Measurements from ENCODE around the gene PON3. TPM values are rescaled to one million over a fixed set of nuclear protein-coding genes. Genes with fewer than 3 reads are reported as not detected.

Gene PON3
- under 0.01 TPM in 1 of 2 replicates, not detected in the other for total RNA-seq

DNA sequence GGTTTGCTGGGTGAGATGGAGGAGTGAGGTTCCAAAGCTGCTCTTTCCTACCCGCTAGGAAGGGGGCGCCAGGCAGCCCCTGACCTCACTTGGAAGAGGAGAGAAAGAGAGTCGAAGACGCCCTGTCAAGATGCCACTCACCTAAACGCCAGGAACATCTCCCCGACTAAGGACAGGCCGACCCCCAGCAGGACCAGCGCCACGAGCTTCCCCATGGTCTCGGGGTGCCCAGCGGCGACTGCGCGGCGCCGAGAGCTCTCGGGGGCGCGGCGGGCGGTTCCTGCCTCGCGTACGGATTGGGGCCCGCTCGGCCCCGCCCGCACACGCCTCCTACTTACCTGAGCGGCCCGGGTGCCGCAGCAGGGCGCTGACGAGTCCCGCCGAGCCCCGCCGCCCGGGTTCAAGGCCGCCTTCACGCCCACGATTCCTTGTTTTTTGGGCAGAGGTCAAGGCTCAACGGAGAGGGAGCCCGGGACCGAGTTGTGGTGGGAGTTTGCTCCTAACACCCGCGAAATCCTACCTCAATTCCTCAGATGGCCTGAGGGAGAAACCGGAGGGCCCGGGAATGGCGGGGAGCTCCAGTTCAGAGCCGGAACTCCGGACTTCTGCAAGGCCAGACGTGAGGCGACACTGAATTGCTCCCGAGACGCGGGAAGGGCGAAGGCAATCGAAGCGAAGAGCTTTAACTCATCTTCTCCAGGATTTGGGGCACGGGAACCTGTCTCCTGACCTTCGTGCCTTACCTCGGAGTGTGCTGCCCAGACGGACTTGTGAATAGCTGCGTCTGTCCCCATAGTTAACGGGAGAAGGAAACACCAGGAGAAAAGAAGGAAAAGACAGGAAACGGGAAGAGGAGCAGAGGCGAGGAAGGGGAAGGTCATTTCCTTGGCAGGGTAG lies at the start of gene PON3:
TSS of gene PON3 (minus strand) at position 240 of the 897 bp plus-strand sequence. CDS start at position 215, 25 bp downstream.

DNA sequence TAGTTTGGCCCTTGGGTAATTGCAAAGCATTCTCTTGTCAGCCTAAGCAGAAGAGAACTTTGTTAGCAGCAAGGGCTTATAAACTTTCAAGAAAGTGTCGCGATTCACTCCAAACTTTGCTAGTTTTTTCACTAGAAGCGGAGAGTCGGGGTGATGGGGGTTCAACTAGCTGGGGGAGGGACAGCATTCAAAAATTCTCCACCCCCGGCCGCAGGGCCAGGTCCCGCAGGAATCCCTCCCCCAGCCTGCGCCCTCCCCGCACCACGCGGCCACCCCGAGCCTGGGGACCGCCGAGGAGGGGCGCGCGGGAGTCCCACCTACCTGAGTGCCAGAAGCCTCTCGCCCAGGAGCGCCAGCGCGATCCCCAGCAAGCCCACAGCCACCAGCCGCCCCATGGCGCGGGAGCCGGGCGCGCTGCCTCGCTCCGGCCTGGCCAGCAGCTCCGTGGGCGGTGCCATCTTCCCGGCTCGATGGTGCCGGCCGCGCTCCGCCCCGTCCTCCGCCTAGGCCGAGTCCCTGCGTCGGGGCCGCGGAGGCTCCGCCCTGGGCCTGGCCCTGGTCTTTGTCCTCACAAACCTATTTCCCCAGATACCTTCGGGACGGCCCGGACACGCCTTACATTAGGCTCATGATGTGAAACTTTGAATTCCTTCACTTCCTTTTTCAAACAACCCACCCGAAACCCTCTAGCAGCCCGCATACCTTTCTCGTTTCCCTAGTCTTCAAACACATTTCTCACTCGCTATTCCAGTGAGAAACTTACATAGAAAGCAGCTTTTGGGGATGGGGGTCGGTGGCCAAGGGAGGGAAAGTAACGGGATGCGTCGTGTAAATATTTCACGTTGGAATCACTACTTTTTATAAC lies 38.6 kb upstream of the PON3 start, which contains the start of gene PON2:
TSS of gene PON2 (minus strand) at position 472 of the 865 bp plus-strand sequence. CDS start at position 395, 77 bp downstream.

DNA sequence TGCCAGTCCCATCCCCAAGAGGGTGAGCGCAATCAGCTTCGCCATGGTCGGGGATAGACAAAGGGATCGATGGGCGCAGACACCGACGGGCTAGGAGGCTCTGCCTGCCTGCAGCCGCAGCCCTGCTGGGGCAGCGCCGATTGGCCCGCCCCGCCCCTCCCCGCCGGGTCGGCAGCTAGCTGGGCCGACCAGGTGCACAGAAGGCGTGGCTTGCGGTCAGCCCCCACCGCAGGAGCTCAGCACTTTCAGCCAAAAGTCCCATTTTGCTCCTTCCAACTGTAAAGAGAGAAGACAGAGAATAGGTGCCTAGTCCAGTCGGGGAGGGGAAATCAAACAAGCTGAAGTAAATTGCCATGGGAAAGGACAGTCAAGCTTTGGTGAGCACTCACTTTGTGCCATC lies 71.7 kb downstream of the PON3 start, which contains the start of gene PON1:
TSS of gene PON1 (minus strand) at position 102 of the 400 bp plus-strand sequence. CDS start at position 45, 57 bp downstream.

Other genes with a start within 250 kb of the PON3 start
- gene PON1, start 71.8 kb downstream of the PON3 start, total RNA-seq, result not detected in 2 replicates
- gene PON2, start 38.7 kb upstream of the PON3 start, total RNA-seq, result 22.2 and 39.7 TPM in 2 replicates
- not detected in 2 replicates for gene ASB4, start 89.6 kb upstream of the PON3 start, total RNA-seq
- gene PDK4, start 200.1 kb upstream of the PON3 start, total RNA-seq, result 0.47 and 0.94 TPM in 2 replicates